MCF 10A (cell line): ENCODE results near the gene WWTR1. TPM values are rescaled to one million over a fixed set of nuclear protein-coding genes. Genes with fewer than 3 reads are reported as not detected.

Experiments
- BruUV-seq: library from RNA; stranded (reverse); fragments of 400-500 nt; replicated peaks from 2 replicates; lab custom pipeline; 2021; lab: Mats Ljungman, UMichigan
- CTCF ChIA-PET: fragments of 300-600 bp; sonication (Branson Sonifier 250); formaldehyde crosslinking; extraction: SDS; loops from one replicate; lab custom pipeline; 2021; ENCODE audit warnings: antibody characterized with exemption, inconsistent platforms; lab: Yijun Ruan, JAX
- POLR2A ChIA-PET: fragments of 300-600, 350-650 bp; sonication (Branson Sonifier 250); formaldehyde crosslinking; extraction: SDS; loops from one replicate; lab custom pipeline; 2020; ENCODE audit warnings: antibody characterized with exemption, inconsistent platforms; lab: Yijun Ruan, JAX
- DNase-seq: peaks from one replicate; pipeline ENCODE4 v3.0.0-alpha.2; 2018; ENCODE audit not compliant: unreplicated experiment
- H3K27ac Mint-ChIP-seq: one replicate; pipeline ENCODE4 v1.8.0; 2022; ENCODE audit warnings: mild to moderate bottlenecking, low read depth, mixed read lengths; ENCODE audit not compliant: unreplicated experiment
- H3K27me3 Mint-ChIP-seq: one replicate; pipeline ENCODE4 v1.8.0; 2022; ENCODE audit warnings: mixed read lengths; ENCODE audit not compliant: insufficient read depth, unreplicated experiment
- H3K36me3 Mint-ChIP-seq: one replicate; pipeline ENCODE4 v1.8.0; 2022; ENCODE audit warnings: mild to moderate bottlenecking, moderate library complexity, mixed read lengths; ENCODE audit not compliant: insufficient read depth, unreplicated experiment
- H3K4me1 Mint-ChIP-seq: one replicate; pipeline ENCODE4 v1.8.0; 2022; ENCODE audit warnings: mixed read lengths; ENCODE audit not compliant: insufficient read depth, unreplicated experiment
- H3K4me3 Mint-ChIP-seq: one replicate; pipeline ENCODE4 v1.8.0; 2022; ENCODE audit warnings: mild to moderate bottlenecking, moderate library complexity, mixed read lengths; ENCODE audit not compliant: unreplicated experiment
- H3K9me3 Mint-ChIP-seq: one replicate; pipeline ENCODE4 v1.8.0; 2022; ENCODE audit warnings: mixed read lengths; ENCODE audit not compliant: unreplicated experiment
- intact Hi-C: fragments of 100-400 bp; cut with micrococcal nuclease; formaldehyde crosslinking; loops from 2 replicates; pipeline ENCODE4 v1.14.1; 2022
- total RNA-seq: library from RNA; stranded (reverse); gene quantifications from 2 replicates; pipeline ENCODE4 v1.2.3, GENCODE V29; 2022
- TF ChIP-seq, protein P1 (sequence below): fragments of 200-600 bp; IDR thresholded peaks from one replicate; pipeline ENCODE4 v1.8.0; 2022; ENCODE audit warnings: antibody characterized with exemption, mild to moderate bottlenecking; ENCODE audit not compliant: unreplicated experiment

WWTR1 gene
- total RNA-seq, 1 experiment from 2014 or later, result 52.9 TPM

DNA sequence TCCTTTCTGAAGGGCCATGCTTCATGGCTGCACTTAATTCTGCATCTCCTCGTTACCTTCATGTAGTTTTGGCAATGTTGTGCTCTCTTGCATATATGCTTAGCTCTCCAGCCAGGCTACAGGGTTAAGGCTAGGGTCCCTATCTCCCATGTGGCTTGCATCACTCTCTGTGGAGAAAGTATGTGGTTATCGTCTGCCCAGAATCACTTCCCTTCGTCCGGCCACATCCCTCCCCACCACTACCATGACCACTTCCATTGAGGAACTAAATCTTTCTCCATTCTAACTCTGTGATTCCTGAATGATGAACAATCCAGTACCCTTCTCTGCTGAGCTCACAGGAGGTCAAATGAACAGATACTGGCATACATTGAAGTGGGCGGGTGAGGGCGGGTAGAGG lies 34.0 kb downstream of the WWTR1 start:
- H3K4me3 Mint-ChIP-seq, result no peak overlapping the region
- TF ChIP-seq, protein P1, sequence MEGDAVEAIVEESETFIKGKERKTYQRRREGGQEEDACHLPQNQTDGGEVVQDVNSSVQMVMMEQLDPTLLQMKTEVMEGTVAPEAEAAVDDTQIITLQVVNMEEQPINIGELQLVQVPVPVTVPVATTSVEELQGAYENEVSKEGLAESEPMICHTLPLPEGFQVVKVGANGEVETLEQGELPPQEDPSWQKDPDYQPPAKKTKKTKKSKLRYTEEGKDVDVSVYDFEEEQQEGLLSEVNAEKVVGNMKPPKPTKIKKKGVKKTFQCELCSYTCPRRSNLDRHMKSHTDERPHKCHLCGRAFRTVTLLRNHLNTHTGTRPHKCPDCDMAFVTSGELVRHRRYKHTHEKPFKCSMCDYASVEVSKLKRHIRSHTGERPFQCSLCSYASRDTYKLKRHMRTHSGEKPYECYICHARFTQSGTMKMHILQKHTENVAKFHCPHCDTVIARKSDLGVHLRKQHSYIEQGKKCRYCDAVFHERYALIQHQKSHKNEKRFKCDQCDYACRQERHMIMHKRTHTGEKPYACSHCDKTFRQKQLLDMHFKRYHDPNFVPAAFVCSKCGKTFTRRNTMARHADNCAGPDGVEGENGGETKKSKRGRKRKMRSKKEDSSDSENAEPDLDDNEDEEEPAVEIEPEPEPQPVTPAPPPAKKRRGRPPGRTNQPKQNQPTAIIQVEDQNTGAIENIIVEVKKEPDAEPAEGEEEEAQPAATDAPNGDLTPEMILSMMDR, result no peak
- no peak for DNase-seq
- BruUV-seq, result no TSS peak
- ChIA-PET CTCF (interaction anchor here (0.6 to 0.7 kb wide), 2 partner anchors 103 to 313 kb away, joined by 3 read pairs; no protein-coding TSS in a partner anchor), POLR2A (interaction anchor here (1.1 kb wide), 1 partner anchor 34 kb away, joined by 4 read pairs; the partner anchor contains the start of gene WWTR1)
- H3K27me3 Mint-ChIP-seq, result no peaks in the 10 kb centered on the region
- H3K4me1 Mint-ChIP-seq, result peaks cover 40% of the 10 kb centered on the region
- no peaks in the 10 kb centered on the region for H3K36me3 Mint-ChIP-seq
- intact Hi-C loops, result no loop called here
- no peak overlapping the region for H3K27ac Mint-ChIP-seq
- H3K9me3 Mint-ChIP-seq, result no peaks in the 10 kb centered on the region

DNA sequence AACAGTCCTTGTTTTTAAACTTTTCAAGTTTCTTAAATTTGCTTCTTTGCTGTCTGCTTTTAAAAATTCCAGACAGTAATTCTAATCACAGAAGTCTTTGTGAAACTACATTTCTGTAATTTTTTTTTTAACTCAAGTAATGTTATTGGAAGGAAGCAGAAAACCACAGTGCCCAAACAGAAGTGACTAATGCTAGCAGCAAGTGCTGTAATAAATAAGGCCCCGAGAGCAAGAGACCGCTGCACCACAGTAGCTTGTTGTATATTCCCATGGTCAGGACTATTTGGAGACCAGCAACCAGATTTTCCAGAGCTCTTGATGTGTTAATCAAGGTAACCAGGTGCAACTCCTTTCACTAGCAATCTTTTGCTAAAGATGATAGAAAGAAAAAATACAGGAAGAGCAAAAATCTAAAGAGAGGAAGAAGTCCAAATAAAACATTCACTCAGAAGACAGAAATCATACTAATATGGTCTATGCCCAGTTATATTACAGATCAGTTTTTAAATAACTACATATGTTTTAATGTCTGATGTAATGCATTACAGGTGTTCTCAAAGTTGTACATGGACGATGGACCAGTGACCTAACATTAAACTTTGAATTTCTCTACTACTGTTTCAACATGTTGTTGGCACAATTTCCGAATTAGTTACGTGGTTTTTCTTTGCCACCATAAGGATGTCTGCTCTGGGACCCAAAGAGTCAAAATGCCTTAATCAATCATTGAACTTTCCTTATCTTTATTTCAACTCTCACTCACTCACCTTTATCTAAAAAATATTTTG lies 36.4 kb downstream of the WWTR1 start:
- no TSS peak for BruUV-seq

DNA sequence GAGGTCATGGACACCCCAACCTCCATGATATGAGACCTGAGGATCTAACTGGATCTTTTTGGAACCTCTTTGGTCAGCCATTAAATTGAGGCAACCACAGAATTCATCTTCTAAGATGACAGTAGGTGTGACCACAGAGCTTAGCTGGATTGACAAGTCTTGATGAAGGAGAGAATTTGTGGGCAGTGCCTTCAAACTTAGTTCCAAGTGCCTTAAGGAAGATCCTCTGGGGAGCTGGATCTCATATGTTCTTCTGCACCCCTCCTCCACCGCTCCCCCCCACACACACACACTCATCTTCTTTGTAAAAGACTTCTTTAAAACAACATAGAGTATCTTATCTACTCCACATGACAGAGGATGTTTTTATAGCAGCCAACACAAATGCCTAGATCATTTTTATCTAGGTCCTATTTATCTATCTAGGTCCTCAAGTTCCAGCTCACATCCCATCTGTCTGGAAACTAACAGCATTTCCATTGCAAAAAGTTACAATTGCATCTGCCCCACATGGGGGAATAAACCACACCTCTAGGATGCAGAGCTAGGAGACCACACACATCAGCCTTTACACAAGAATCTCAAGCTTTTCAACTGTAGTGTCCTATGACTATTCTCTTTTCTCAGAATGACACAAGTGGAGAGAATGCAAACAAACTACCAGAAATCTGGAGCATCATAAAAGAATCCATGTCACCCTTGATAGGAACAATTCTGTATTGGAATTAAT lies 37.4 kb downstream of the WWTR1 start:
- TF ChIP-seq, protein P1, result no peak
- BruUV-seq, result no TSS peak
- Mint-ChIP-seq H3K4me1 (peaks cover 34% of the 10 kb centered on the region), H3K4me3 (no peak overlapping the region), H3K27me3 (no peaks in the 10 kb centered on the region), H3K9me3 (no peaks in the 10 kb centered on the region), H3K27ac (peak overlapping the region; percentile 28), H3K36me3 (no peaks in the 10 kb centered on the region)
- intact Hi-C loops, result loop anchor here (1.0 kb wide), 1 partner anchor 40 kb away; no protein-coding TSS in a partner anchor
- POLR2A ChIA-PET, result interaction anchor here (0.5 to 3.3 kb wide), 9 partner anchors 11 to 322 kb away, joined by 3 to 19 read pairs (median 3); partner anchors contain the start of gene WWTR1
- CTCF ChIA-PET, result interaction anchor here (0.8 to 2.0 kb wide), 5 partner anchors 12 to 52 kb away, joined by 3 to 6 read pairs (median 3); partner anchors contain the start of gene WWTR1
- no peak for DNase-seq

More for the DNA sequence above, 36.4 kb downstream of the WWTR1 start:
- TF ChIP-seq, protein P1, result no peak
- intact Hi-C loops, result loop anchor here (1.0 kb wide), 1 partner anchor 41 kb away; no protein-coding TSS in a partner anchor
- H3K27me3 Mint-ChIP-seq, result no peaks in the 10 kb centered on the region
- no peaks in the 10 kb centered on the region for H3K36me3 Mint-ChIP-seq
- DNase-seq, result peak; percentile 78
- ChIA-PET CTCF (interaction anchor here (0.6 to 2.0 kb wide), 4 partner anchors 9 to 190 kb away, joined by 3 to 6 read pairs (median 3); partner anchors contain the start of gene WWTR1), POLR2A (interaction anchor here (0.7 to 3.3 kb wide), 5 partner anchors 12 to 40 kb away, joined by 3 to 19 read pairs (median 4); partner anchors contain the start of gene WWTR1)
- H3K4me1 Mint-ChIP-seq, result peaks cover 40% of the 10 kb centered on the region
- H3K27ac Mint-ChIP-seq, result peak overlapping the region; percentile 28
- H3K9me3 Mint-ChIP-seq, result no peaks in the 10 kb centered on the region
- no peak overlapping the region for H3K4me3 Mint-ChIP-seq
